NCI-H1694 treated with DMSO at 0.1 percent for 48 hours (cell line): ENCODE measurements around the gene HIRA.

Source experiments
- DNase-seq: peaks from one replicate; lab custom pipeline; 2025; lab: John Stamatoyannopoulos, UW

The HIRA gene

DNA sequence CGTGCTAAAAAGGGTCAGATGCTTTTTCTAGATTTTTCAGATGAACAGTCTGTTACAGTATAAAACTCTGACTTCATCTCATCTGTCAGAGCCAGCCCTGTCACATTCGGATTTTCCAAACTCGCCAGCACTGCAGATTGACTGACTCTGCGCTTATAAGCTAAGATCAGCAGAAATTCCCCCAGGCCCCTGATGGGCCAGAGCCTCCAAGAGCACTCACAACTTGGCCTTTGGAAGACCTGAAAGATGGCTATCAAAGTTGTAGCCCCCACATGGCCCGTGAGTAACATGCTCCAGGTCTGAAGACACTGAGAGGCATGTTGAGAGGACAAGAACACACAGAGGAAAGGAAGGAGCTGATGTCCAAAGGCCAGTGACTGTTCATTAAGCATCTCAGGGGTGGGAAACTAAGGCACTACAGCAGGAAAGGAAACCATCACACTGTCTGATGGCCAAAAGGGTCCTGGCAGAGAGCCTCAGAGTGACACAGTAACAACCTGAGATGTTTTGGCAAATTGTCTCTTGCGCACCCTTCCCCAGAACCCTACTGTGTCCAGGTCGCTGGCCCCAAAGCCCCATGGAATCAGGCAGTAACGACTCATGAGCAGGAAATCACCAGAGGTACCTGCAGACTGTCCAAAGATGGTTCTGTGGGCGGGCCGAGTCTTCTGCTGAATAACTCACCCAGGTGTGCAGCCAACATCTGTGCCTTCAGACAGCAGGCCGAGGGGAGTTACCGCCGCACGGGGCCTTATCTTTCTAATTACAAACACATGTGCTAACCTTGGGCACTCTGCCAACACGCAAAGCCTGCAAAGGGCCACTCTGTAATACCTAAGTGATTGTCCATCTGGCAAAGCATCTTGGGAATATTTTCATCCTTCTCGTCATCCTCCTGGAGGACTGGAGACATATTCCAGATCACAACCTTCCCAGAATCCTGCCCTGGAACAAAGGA is 23.6 kb downstream of the HIRA start:
- DNase-seq = no peak

- no peak for DNase-seq
Observed at GRCh38 chr22:19406846-19407245, 24.7 kb downstream of the HIRA start.

GRCh38 chr22:19406281-19406811 is 25.2 kb downstream of the HIRA start:
- DNase-seq = no peak

DNA sequence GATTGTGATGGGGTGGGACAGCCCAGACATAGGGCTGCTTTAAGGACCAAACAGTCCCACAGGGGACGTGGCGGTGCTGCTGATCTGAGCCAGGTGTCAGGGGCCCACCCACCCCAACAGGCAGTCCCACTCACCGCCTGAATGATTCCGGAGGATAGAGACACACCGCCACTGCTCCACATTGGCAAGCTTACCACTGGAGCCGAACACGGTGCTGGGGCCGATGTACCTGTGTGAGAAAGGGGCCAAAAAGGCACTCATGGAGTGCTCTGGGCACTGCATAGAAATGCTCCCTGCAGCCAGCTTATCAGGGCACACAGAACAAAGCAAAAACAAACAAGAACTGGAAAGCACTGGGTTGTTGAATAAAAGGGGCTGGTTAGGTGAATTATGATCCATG is 25.9 kb downstream of the HIRA start:
- DNase-seq = no peak

DNA sequence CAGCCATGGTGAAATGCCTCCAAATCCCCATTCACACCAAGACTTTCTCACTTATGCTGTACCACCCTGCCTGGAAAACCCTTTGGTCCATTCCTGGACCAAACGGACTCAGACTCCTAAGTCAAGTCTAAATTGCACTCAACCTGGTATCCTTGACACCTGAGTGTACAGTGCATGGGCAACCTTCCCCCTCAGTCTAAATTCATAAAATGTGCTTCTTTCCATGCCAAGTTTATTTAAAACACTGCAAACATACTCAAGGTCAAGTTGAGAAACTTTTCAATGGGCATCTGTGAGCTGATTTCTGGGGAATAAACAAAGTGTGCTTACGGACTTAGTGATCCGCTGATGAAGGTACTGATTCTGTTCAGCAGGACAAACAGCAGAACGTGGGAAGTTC is 26.4 kb downstream of the HIRA start:
- no peak for DNase-seq

- DNase-seq = no peak
Observed at GRCh38 chr22:19404676-19405075, 26.9 kb downstream of the HIRA start.

DNA sequence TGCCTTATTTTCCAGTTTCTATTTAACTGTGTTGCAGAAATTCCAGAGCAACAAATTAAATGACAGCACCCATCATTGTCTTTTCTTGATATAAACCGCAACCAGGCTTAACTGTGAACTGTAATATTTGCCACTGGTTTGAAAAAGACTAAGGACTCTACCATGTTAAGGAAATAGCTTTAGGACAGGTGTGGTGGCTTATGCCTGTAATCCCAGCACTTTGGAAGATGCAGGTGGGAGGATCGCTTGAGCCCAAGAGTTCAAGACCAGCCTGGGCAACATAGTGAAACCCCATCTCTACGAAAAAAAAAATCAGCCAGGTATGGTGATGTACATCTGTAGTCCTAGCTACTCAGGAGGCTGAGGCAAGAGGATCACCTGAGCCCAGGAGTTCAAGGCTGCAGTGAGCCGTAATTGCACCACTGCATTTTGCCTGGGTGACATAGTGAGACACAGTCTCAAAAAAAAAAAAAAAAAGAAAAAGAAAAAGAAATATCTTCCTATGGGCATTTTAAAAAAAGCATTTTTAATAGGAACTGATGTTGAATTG is 28.8 kb downstream of the HIRA start:
- no peak for DNase-seq

- DNase-seq = no peak
Observed at GRCh38 chr22:19401483-19401882, 30.1 kb downstream of the HIRA start.

DNA sequence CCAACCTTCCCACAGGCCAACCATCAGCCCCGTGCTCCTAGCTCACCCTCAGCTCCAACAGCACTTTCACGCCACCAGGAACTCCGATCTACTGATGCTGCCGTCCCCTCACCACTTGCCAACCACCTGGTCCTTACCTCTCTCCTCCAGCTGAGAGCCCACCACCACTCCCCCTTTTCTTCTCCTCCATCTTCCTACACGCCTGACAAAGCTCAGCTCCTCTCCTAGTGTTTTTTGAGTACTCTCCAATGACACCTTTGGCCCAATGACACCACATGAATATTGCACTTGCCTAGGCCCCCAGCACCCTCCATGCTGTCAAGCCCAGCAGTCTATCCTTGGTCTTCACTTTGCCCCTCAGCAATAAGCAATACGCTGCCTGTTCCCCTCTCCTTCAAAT is 30.7 kb downstream of the HIRA start:
- no peak for DNase-seq

- DNase-seq = no peak
Observed at GRCh38 chr22:19398652-19399051, 32.9 kb downstream of the HIRA start.

GRCh38 chr22:19398206-19398605 is 33.3 kb downstream of the HIRA start:
- peak; percentile 43 for DNase-seq

DNA sequence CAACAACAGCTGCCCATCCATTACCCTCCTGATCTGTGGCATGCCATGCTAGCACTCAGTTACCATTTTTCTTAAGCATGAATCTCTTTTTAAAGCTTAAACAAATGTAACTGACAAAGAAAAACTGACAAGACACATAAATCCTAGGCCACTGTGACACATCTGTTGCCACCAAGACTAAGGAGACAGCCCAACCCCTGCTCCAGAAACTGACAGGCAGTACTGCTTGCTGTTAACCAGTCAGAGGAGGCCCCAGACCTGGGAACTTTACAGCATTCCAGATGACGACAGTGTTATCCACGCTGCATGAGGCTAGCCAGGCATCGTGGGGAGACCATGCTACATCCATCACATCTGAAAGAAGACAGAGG is 33.8 kb downstream of the HIRA start:
- peak; percentile 35 for DNase-seq

GRCh38 chr22:19396934-19397733 is 34.4 kb downstream of the HIRA start:
- DNase-seq = peak; percentile 47

DNA sequence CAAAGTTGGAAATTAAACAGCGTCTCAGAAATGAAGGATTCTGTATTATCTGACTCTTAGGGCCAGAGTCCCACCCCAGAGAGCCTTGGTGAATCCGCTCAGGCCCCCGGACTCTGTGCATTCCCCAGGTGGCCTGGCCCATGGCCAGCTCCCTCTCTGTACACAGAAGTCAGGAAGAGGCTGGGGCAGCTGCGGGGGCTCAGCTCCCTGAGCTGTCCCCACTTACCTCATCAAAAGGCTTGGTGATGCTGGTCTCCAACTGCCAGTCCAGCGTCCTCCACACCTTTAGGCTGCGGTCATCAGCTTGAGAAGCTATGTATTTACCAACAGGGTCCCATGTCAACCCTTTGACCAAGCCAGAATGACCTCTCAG is 35.0 kb downstream of the HIRA start:
- DNase-seq = no peak

DNA sequence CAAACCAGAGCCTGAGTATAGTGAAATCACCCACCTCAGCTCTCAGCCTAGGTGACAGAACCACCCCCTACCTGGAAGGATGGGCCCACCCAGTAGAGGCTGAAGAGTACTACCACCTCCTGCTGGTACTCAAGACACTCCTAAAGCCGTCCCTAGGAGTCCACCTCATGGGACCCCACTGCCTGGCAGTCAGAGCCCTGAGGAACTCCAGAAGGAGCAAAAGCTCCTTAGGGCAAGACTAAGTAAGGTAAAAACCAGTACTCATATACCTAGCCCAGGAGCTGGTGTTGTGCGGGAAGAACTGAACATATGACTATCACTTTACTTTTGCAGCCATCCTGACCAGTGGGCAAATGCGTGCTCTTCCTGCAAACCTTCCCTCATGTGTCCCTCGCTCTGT is 36.3 kb downstream of the HIRA start:
- no peak for DNase-seq

- DNase-seq = no peak
Observed at GRCh38 chr22:19394274-19395050, 37.1 kb downstream of the HIRA start.

DNA sequence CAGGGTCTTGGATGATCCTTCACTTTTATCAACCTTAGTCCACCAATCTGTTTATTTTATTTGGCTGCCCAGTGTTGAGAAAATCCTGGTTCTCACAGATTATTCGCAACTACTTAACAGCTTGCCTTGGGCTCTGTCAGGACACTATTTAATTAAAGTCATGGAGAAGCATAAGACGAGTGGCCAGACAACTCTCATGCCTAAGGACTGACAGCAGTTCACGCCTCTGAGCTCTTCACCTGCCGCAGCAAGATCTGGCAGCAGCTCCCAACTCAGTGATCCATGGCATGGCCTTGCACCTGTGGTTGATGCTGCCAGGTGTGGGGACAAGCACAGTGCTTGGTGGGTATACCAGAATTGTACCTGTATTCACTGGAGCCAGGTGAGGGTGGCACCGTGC is 37.8 kb downstream of the HIRA start:
- DNase-seq = no peak

DNA sequence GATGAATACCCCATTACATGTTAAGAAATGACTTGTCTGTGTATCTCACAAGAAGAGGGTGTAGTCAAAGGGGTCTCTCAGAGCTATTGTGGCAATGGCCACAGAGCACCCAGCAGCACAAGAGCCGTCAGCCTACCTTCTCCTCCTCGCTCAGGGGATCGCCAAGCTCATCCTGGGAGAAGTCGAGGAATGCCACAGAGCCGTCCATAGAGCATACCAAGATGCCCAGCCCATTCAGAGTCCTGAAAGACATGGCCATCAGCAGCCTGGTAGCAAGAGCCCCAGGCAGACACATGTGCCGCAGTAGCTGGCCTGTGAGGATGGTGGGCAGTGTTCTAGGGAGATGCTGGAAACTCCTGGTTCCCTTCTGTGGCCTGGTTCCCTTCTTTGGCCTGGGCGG is 44.0 kb downstream of the HIRA start:
- no peak for DNase-seq

GRCh38 chr22:19387038-19387437 is 44.5 kb downstream of the HIRA start:
- no peak for DNase-seq

- DNase-seq = no peak
Observed at GRCh38 chr22:19386248-19386647, 45.3 kb downstream of the HIRA start.

DNA sequence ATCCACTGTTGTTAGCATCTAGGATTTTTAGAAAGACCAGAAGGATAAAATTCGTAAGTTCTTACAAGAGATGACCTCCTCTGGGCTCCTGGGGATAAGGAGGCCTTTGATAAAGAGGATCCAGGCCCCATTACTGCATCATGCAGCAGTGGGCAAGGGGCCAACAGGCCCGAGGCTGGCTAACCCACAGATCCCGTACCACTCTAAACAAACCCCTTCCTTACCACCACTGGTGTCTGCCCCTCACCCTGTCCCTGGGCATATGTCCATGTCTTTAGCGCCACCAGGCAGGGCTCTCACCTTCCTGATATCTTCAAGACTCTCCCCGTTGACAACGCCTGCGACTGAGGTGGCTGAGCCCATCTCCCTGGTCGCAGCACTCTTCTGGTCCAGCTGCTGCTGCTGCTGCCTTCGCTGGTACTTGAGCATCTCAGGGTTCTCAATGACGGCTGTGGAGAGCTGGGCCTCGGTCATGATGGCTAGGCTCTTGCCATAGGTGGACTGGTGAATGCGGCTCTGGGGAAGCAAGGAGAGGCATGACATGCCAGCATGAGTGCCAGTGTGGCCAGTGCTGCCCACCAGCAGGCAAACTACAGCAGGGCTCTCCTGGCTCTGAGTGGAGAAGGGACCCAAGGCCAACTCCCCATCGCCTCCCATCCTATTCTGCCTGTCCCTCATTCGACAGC is 46.2 kb downstream of the HIRA start:
- DNase-seq = no peak
